Body of pancreas (tissue), 2 donors: ENCODE measurements around the gene PNMA8C. TPM values are rescaled to one million over a fixed set of nuclear protein-coding genes. Genes with fewer than 3 reads are reported as not detected.

Experiments
- total RNA-seq, 2 donors: library from RNA; depleted of rRNA; stranded (reverse); fragments of >200 nt; gene quantifications; one replicate each; pipeline ENCODE4 v1.1.0, GENCODE V29; 2016

The PNMA8C gene
- total RNA-seq, 2 donors from 2014 or later: not detected

Other genes with a start within 250 kb of the PNMA8C start
- not detected for gene IGFL1, start 199.2 kb downstream of the PNMA8C start, total RNA-seq
- gene HIF3A, start 131.9 kb downstream of the PNMA8C start, total RNA-seq: 10 to 100 TPM; 24.4 to 63.3 TPM
- gene PPP5C, start 81.8 kb downstream of the PNMA8C start, total RNA-seq: 10 to 100 TPM; 31.1 to 77.5 TPM
- 10 to 100 TPM; 13.0 to 17.8 TPM for gene CCDC8, start 15.4 kb downstream of the PNMA8C start, total RNA-seq
- gene PNMA8A, start 42.6 kb upstream of the PNMA8C start, total RNA-seq: 1 to 10 TPM; 4.3 to 6.5 TPM
- 1 to 10 TPM; 2.1 to 2.6 TPM for gene PNMA8B, start 66.9 kb upstream of the PNMA8C start, total RNA-seq
- gene CALM3, start 172.4 kb upstream of the PNMA8C start, total RNA-seq: 10 to 100 TPM; 70.5 to 79.6 TPM
- gene PTGIR, start 196.2 kb upstream of the PNMA8C start, total RNA-seq: 1 to 10 TPM; 5.3 to 9.6 TPM
- not detected for gene GNG8, start 207.3 kb upstream of the PNMA8C start, total RNA-seq
- gene DACT3, start 232.2 kb upstream of the PNMA8C start, total RNA-seq: 1 to 10 TPM in 1 of 2 donors, under 1 TPM in 1; 0.99 to 4.4 TPM